ENCODE data around the gene WFS1. TPM values are rescaled to one million over a fixed set of nuclear protein-coding genes. Genes with fewer than 3 reads are reported as not detected.

WFS1 gene
- total and polyA plus RNA-seq, 2 of the 13 experiments (the other 11 are each of a cell fraction or from before 2014, with no cell fraction given): 39.1 to 42.2 TPM

DNA sequence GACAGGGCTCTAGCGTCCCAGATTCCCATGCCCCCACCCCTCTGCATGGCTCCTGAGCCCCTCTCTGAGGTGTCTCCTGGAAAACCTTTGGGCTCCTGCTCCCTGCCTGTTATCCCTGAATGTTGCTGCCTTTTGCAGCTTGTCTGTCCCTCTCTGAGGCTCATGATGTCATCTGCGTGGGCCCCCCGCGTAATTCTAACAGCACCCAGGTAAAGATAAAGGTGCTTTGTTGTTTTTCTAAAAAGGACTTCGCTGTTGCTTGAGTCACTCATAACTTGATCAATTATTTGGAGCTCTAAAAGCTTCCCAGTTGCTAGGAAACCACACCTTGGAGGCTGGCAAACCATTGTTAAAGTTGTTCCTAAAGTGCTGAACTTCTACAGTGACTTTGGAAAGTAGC lies 36.6 kb downstream of the WFS1 start:
- Histone ChIP-seq H3K36me3 (replicated peaks in 1 of 2; ENCODE audit: control insufficient read depth in 1 of 2, insufficient read depth in 2 of 2, low read length in 2 of 2) (peaks cover 16 to 26% of the 10 kb centered on the region in 2 experiments), H4K20me1 (ENCODE audit: insufficient read depth, low read length) (no peaks in the 10 kb centered on the region), H3K27ac (ENCODE audit: extremely low read length, insufficient read depth, low read length) (no peak overlapping the region), H3K9me3 (ENCODE audit: low read length) (no peaks in the 10 kb centered on the region), H3K9ac (ENCODE audit: insufficient read depth, low read depth, low read length) (no peak overlapping the region), H3K27me3 (ENCODE audit: control insufficient read depth in 1 of 2, insufficient read depth in 2 of 2, low read length in 2 of 2) (no peaks in the 10 kb centered on the region), H3K4me2 (ENCODE audit: low read depth, low read length) (no peak overlapping the region; the same call in 1 of the 2 replicates), H3K79me2 (ENCODE audit: insufficient read depth, low read length) (no peaks in the 10 kb centered on the region), H3K4me3 (replicated peaks in 1 of 3; ENCODE audit: insufficient read depth in 1 of 3, low read depth in 2 of 3, low read length in 3 of 3) (no peak overlapping the region), H3K4me1 (ENCODE audit: insufficient read depth, low read length) (peaks cover 43% of the 10 kb centered on the region), H2AFZ (ENCODE audit: low read length) (no peak overlapping the region)
- FAIRE-seq: no peak
- intact Hi-C loops (cut with micrococcal nuclease; ENCODE audit: unreplicated experiment): no loop called here
- TF ChIP-seq, protein P1, sequence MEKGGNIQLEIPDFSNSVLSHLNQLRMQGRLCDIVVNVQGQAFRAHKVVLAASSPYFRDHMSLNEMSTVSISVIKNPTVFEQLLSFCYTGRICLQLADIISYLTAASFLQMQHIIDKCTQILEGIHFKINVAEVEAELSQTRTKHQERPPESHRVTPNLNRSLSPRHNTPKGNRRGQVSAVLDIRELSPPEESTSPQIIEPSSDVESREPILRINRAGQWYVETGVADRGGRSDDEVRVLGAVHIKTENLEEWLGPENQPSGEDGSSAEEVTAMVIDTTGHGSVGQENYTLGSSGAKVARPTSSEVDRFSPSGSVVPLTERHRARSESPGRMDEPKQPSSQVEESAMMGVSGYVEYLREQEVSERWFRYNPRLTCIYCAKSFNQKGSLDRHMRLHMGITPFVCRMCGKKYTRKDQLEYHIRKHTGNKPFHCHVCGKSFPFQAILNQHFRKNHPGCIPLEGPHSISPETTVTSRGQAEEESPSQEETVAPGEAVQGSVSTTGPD (CRISPR knock-in tag; IDR thresholded peaks at IDR 0.05): no peak
- no peak for TF ChIP-seq JARID2 (CRISPR knock-in tag; IDR thresholded peaks at IDR 0.05; ENCODE audit: insufficient replicate concordance)
- TF ChIP-seq, protein P2, sequence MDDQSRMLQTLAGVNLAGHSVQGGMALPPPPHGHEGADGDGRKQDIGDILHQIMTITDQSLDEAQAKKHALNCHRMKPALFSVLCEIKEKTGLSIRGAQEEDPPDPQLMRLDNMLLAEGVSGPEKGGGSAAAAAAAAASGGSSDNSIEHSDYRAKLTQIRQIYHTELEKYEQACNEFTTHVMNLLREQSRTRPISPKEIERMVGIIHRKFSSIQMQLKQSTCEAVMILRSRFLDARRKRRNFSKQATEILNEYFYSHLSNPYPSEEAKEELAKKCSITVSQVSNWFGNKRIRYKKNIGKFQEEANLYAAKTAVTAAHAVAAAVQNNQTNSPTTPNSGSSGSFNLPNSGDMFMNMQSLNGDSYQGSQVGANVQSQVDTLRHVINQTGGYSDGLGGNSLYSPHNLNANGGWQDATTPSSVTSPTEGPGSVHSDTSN (CRISPR knock-in tag; IDR thresholded peaks at IDR 0.05; ENCODE audit: borderline replicate concordance): no peak
- no peak for TF ChIP-seq KAT2B (IDR thresholded peaks at IDR 0.05; ENCODE audit: borderline replicate concordance, low read depth, low read length)
- ATAC-seq: no peak
- ChIA-PET POLR2A (interaction anchor here (4.4 kb wide), 1 partner anchor 35 kb away, joined by 41 read pairs; the partner anchor contains the start of gene WFS1), CTCF (ENCODE audit: low intra/inter-chr PET ratio, low total read pairs) (no interaction called here)
- 89% methylated on average over 4 of the region's 5 CpGs for WGBS (ENCODE audit: low lambda C conversion rate)
- no TSS peak for BruUV-seq (replicated peaks)
- no peak for DNase-seq (ENCODE audit: low spot score)
- in situ Hi-C loops (cut with HindIII; ENCODE audit: extremely low pct_ligation_motif_present, low pct_unique_long_range_greater_than_20kb): no loop called here

DNA sequence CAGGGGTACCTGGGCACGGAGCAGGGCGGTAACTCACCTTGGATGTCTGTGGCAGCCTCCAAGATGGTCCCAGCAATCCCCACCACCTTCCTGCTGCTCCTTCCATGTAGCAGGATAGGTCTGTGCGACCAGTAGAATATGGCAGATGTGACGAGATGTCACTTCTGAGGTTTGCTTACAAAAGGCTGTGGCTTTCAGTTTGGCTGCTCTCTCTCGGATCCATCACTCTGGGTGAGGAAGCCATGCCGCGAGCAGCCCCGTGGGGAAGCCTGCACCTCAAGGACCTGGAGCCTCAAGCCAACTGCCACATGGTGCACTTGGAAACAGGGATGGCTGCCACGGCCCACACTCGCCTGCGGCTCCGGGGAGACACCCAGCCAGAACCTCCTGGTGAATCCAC lies 37.6 kb downstream of the WFS1 start:
- peaks cover 7 to 18% of the 10 kb centered on the region in 2 experiments for H3K36me3 ChIP-seq (replicated peaks in 1 of 2; ENCODE audit: control insufficient read depth in 1 of 2, insufficient read depth in 2 of 2, low read length in 2 of 2)
- H2AFZ ChIP-seq (ENCODE audit: low read length): no peak overlapping the region
- FAIRE-seq (no peak), DNase-seq (ENCODE audit: low spot score) (no peak), ATAC-seq (no peak)
- TF ChIP-seq TMF1 (CRISPR knock-in tag; IDR thresholded peaks at IDR 0.05; ENCODE audit: low read depth) (no peak), ZNF766 (CRISPR knock-in tag; IDR thresholded peaks at IDR 0.05; ENCODE audit: borderline replicate concordance) (no peak), ZNF256 (CRISPR knock-in tag; conservative IDR thresholded peaks at IDR 0.05) (no peak)
- TF ChIP-seq, protein P3, sequence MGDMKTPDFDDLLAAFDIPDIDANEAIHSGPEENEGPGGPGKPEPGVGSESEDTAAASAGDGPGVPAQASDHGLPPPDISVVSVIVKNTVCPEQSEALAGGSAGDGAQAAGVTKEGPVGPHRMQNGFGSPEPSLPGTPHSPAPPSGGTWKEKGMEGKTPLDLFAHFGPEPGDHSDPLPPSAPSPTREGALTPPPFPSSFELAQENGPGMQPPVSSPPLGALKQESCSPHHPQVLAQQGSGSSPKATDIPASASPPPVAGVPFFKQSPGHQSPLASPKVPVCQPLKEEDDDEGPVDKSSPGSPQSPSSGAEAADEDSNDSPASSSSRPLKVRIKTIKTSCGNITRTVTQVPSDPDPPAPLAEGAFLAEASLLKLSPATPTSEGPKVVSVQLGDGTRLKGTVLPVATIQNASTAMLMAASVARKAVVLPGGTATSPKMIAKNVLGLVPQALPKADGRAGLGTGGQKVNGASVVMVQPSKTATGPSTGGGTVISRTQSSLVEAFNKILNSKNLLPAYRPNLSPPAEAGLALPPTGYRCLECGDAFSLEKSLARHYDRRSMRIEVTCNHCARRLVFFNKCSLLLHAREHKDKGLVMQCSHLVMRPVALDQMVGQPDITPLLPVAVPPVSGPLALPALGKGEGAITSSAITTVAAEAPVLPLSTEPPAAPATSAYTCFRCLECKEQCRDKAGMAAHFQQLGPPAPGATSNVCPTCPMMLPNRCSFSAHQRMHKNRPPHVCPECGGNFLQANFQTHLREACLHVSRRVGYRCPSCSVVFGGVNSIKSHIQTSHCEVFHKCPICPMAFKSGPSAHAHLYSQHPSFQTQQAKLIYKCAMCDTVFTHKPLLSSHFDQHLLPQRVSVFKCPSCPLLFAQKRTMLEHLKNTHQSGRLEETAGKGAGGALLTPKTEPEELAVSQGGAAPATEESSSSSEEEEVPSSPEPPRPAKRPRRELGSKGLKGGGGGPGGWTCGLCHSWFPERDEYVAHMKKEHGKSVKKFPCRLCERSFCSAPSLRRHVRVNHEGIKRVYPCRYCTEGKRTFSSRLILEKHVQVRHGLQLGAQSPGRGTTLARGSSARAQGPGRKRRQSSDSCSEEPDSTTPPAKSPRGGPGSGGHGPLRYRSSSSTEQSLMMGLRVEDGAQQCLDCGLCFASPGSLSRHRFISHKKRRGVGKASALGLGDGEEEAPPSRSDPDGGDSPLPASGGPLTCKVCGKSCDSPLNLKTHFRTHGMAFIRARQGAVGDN (CRISPR knock-in tag; IDR thresholded peaks at IDR 0.05): 0 out of 2 replicates have a peak, but pooled peaks have one; percentile 13
- no TSS peak for BruUV-seq (replicated peaks)
- no peak overlapping the region for H3K27ac ChIP-seq (ENCODE audit: extremely low read length, insufficient read depth, low read length)
- H3K9ac ChIP-seq (ENCODE audit: insufficient read depth, low read depth, low read length): no peak overlapping the region
- peak overlapping the region; percentile 9; the same call in 1 of the 2 replicates for H3K4me2 ChIP-seq (ENCODE audit: low read depth, low read length)
- intact Hi-C loops (cut with micrococcal nuclease; ENCODE audit: unreplicated experiment): no loop called here
- ChIA-PET POLR2A (interaction anchor here (4.4 kb wide), 1 partner anchor 36 kb away, joined by 41 read pairs; the partner anchor contains the start of gene WFS1), CTCF (ENCODE audit: low intra/inter-chr PET ratio, low total read pairs) (no interaction called here)
- no peaks in the 10 kb centered on the region for H3K9me3 ChIP-seq (ENCODE audit: low read length)
- H3K79me2 ChIP-seq (ENCODE audit: insufficient read depth, low read length): no peaks in the 10 kb centered on the region
- H3K4me1 ChIP-seq (ENCODE audit: insufficient read depth, low read length): peaks cover 43% of the 10 kb centered on the region
- H4K20me1 ChIP-seq (ENCODE audit: insufficient read depth, low read length): no peaks in the 10 kb centered on the region
- in situ Hi-C loops (cut with HindIII; ENCODE audit: extremely low pct_ligation_motif_present, low pct_unique_long_range_greater_than_20kb): no loop called here
- 93% methylated on average over 3 of the region's 12 CpGs for WGBS (ENCODE audit: low lambda C conversion rate)
- no peaks in the 10 kb centered on the region for H3K27me3 ChIP-seq (ENCODE audit: control insufficient read depth in 1 of 2, insufficient read depth in 2 of 2, low read length in 2 of 2)
- no peak overlapping the region for H3K4me3 ChIP-seq (replicated peaks in 1 of 3; ENCODE audit: insufficient read depth in 1 of 3, low read depth in 2 of 3, low read length in 3 of 3)
